ENCODE data around the gene TMEM94. TPM values are rescaled to one million over a fixed set of nuclear protein-coding genes. Genes with fewer than 3 reads are reported as not detected.

TMEM94 gene
- total RNA-seq, 1 experiment from 2014 or later: 61.4 TPM

- H3K4ac ChIP-seq (ENCODE audit: low read depth, low read length): no peak overlapping the region
- no peak overlapping the region for H2BK5ac ChIP-seq (ENCODE audit: insufficient read length, low read length)
- H3K9me3 ChIP-seq (ENCODE audit: control insufficient read depth, low read depth, low read length): no peaks in the 10 kb centered on the region
- DNase-seq: no peak
- H3K4me1 Mint-ChIP-seq: peaks cover 2 to 3% of the 10 kb centered on the region in 2 experiments; a peak in 1 of 4 replicates
- no peak overlapping the region for H2BK120ac ChIP-seq (ENCODE audit: low read depth, low read length, poor library complexity, severe bottlenecking)
- H3K4me1 ChIP-seq (ENCODE audit: insufficient read depth, low read length): no peaks in the 10 kb centered on the region
- no peaks in the 10 kb centered on the region for H3K36me3 Mint-ChIP-seq (ENCODE audit: insufficient read depth in 1 of 3, low read depth in 3 of 3)
- H3K9me3 Mint-ChIP-seq: no peaks in the 10 kb centered on the region
- no peak overlapping the region for H2AFZ ChIP-seq (ENCODE audit: low read length)
- H4K91ac ChIP-seq (ENCODE audit: insufficient read length, low read depth, low read length): no peak overlapping the region
- H3K18ac ChIP-seq (ENCODE audit: insufficient read length, low read depth, low read length): no peak overlapping the region
- H2BK12ac ChIP-seq (ENCODE audit: insufficient read length, low read depth, low read length): no peak overlapping the region
- H2AK5ac ChIP-seq (ENCODE audit: insufficient read length, low read length): no peak overlapping the region
- H4K8ac ChIP-seq (replicated peaks; ENCODE audit: insufficient read length, low read depth, low read length): no peak overlapping the region
- no peaks in the 10 kb centered on the region for H3K79me1 ChIP-seq (ENCODE audit: insufficient read depth, low read depth, low read length, poor library complexity, severe bottlenecking)
- no peak overlapping the region for H2BK20ac ChIP-seq (ENCODE audit: low read depth, low read length, poor library complexity, severe bottlenecking)
- H4K5ac ChIP-seq (ENCODE audit: insufficient read length, low read depth, low read length): no peak overlapping the region
- H3K27ac ChIP-seq (ENCODE audit: insufficient read length, low read depth, low read length): no peak overlapping the region
- no peak overlapping the region for H2BK15ac ChIP-seq (ENCODE audit: low read depth, low read length)
- no peaks in the 10 kb centered on the region; the same call in 1 of the 2 replicates for H3K27me3 Mint-ChIP-seq (ENCODE audit: low read depth)
- no peak overlapping the region for H3K14ac ChIP-seq (ENCODE audit: insufficient read depth, low read length)
- H3K4me2 ChIP-seq (ENCODE audit: insufficient read depth, insufficient read length, low read length): no peak overlapping the region
- no CpG with 5 or more reads among the region's 17 CpGs for WGBS (ENCODE audit: extremely low coverage, insufficient read length, low lambda C conversion rate)
- H3K56ac ChIP-seq (ENCODE audit: insufficient read length, low read depth, low read length): no peak overlapping the region
- H3K23me2 ChIP-seq (ENCODE audit: insufficient read length, low read depth, low read length, poor library complexity, severe bottlenecking): no peaks in the 10 kb centered on the region
- H4K20me1 ChIP-seq (ENCODE audit: control insufficient read depth, insufficient read depth, insufficient read length): no peaks in the 10 kb centered on the region
- no peaks in the 10 kb centered on the region for H3K79me2 ChIP-seq (ENCODE audit: insufficient read depth, low read length)
- no peak for TF ChIP-seq CTCF (conservative IDR thresholded peaks at IDR 0.05)
- H3K4me3 Mint-ChIP-seq: no peak overlapping the region
- H3T11ph ChIP-seq (ENCODE audit: low read length): no peak overlapping the region
- H3K27ac Mint-ChIP-seq: no peak overlapping the region
- no peaks in the 10 kb centered on the region for H3K27me3 ChIP-seq (ENCODE audit: insufficient read depth, low read length)
- no peak overlapping the region for H3K9ac ChIP-seq (ENCODE audit: extremely low read depth, insufficient read length, low read length)
- no peak overlapping the region for H3K23ac ChIP-seq (ENCODE audit: insufficient read length, low read depth, low read length)
These were observed 8.2 kb upstream of the TMEM94 start for GRCh38 chr17:75447951-75448856.
